HK-2 (cell line): ENCODE data around the gene RNLS.

Experiments used
- DNase-seq: peaks from one replicate; pipeline ENCODE4 v3.0.0-alpha.2; 2018; ENCODE audit not compliant: unreplicated experiment

Gene RNLS

DNA sequence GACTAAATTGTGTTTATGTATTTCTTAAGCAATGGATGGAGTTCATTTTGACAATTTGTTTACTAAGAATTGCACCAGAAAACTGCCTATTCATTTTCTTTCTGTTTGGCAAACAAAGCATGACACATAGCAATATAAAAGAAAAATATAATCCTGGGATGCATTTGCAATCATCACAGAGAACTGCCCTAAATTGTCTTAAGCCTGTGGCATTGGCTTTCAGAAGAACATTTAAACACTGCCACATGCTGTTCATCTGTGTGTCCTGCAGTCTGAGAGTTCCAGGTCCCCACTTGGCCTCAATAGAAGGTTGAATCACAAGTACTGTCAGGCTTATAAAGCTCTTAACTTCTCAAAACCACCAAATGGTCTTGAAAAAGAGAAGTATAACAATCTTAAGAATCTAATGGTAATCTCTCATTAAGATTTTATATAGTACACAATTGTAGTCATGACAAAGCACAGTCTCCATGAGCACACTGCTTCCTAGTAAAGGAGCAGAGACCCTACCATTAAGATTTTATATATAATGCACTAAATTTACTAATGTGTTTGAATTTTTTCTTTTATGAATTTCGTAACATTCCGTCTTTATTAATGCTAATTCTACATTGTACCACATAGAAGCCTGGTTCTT lies 29.9 kb downstream of the RNLS start:
- peak; percentile 14 for DNase-seq

DNA sequence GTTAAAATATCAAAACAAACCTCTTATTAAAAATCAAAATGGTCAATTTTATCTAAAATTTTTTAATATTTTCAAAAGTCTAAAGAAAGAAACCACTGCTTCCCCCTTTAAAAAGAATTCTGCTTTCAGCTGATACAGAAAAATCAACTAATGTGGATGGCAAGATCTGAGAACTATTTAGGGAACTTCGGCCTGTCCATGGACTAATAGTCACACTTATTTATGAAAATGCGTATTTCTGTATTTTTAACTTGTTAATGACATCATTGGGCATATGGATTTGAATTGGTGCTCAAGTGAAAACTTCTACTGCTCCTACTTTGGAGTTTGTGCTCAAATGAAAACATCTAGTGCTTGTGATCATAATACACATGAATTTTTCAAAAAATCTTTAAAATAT lies 31.9 kb downstream of the RNLS start:
- no peak for DNase-seq

DNA sequence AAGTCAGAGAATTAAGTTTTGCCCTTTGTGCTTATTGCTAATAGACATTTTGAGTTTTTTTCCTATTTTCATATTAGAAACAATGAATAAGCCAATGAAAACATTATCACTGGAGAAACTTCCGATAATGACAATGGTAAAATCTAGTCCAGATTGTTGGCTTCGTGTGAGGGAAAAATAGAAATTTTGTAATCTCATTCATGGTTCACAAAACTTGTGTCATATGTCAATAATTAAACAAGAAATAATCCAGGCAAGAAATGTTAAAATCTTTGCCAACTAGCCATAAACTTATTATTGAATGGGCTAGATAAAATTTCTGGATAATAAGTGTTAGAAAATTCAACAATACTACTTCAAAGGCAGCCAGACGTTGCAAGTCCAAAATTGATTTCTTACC lies 36.6 kb downstream of the RNLS start:
- DNase-seq, result no peak

DNA sequence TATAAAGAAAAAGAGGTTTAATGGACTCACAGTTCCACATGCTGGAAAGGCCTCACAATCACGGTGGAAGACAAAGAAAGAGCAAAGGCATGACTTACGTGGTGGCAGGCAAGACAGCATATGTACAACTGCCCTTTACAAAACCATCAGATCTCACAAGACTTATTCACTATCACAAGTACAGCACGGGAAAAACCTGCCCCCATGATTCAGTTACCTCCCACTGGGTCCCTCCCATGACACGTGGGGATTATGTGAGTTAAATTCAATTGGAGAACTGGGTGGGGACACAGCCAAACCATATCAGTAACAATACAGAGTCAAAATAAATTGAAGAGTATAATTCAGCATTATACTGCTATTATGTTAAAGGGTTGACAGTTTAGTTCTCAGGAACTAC lies 37.8 kb downstream of the RNLS start:
- no peak for DNase-seq

DNA sequence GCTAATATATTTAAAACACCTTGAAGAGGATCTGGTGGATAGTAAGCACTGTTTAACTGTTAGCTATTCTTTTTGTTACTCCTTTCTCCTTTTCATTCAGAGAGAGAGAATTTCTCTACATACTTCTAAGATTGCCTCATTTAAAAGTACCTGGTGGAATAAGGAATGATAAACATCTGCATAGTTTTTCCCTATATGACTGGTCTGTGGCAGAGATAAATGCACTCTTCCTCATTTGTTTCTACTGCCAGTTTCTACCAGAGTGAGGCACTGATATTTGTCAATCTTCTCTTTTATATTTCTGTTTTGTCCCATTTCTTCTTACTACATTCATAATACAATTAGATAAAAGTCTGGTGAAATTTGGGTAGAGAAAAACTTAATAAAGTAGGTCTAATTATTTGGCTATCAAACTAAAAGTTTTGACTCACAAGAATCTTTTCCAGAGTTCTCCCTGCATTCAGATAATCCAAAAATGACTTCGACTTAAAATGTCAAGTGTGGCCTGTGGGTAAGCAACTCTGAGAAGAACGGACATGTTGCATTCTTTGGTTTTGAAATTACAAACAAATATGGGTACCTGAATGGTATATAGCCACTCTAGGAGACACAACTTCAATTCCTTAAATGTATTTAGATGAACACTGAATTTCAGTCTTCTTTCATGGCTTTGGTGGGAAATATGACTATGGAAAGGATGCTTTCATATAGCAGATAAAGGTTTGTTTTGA lies 38.8 kb downstream of the RNLS start:
- no peak for DNase-seq

DNA sequence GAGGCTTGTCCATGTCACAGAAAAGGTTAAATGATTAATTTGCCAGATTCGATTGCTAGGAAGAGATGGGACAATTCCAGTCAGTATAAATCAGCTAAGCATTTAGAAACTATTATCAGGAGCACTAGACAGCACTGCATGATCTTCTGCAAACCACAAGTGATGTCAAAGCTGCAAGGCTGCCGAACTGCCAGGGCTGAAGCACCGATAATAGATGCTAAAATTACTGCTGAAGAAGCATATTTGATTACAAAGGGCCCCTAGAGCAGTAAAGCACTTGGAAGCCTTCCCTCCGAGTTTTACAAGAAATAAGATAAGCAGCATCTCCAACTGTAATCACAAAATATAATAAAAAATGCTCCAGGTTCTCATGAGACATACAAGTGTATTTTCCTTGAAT lies 40.6 kb downstream of the RNLS start:
- no peak for DNase-seq

DNA sequence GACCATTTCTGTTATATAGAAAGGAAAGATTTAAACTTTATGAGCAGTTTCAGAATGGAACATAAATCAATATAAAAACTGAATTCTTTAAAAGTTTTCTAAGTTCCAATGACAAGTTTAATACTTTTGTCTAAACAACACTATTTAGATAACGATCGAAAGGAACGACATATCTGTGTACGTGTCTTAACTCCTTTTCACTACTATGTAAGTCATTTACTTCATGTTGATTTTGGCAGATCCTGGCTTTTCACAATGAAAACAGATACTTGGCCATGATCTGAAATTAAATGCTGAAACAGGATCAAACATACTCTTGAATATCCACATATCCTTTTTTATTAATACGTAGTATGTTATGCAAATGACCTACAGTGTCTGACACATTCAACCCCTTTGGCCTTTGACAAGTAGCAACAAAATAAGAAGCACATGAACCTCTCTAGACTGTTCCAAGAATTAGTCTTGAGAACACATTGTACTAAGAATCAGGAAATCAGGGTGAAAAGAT lies 41.9 kb downstream of the RNLS start:
- no peak for DNase-seq

DNA sequence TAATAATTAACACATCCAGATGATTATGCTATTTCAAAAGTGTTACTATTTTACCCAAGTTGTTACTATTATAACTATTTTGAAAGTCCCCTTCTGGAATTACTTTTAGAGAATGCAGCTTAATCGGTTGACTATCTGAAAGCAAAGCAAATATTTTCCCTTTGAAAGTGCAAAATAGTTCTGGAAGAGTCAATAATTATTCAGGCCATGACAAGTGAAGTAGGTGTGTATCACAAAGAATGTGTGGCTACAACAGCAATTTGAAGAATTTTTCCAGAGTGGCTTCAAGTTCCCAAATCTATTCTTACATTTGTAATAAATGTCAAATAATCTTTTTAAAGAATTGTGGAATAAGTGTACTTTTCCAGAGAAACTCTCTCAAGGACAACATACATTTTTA lies 42.8 kb downstream of the RNLS start:
- DNase-seq, result no peak

DNA sequence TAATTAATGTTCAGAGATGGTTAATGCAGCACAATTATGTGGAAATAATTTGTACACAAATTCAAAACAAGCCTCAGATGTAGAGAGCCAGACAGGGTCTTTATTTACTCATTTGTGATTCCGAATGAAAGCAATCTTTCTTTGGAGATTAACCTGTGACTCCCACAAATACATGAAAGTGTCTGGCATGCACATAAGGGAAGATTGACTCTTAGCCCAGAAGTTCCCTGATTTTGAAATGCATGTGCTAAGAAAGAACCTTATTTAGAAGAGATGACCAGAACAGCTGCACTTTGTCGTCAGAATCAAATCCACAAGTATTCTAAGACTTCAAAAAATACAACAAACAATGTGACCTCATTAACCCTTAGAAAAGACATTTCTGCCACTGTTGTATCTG lies 45.1 kb downstream of the RNLS start:
- no peak for DNase-seq

DNA sequence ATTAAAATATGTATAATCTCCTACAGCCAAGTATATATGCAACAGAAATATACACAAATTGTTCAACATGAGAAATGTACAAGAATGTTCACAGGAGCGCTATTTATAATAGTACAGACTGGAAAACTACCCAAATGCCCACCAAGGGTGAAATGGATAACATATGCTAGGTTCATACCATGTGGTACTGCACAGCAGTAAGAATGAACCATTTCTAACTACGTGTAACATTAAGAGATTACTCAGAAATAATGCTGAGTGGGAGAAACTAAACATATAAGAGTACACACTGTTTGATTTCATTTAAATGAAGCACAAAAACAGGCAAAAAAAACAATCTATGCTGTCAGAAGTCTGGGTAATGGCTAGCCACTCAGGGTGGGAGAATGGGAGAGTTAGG lies 45.8 kb downstream of the RNLS start:
- no peak for DNase-seq

DNA sequence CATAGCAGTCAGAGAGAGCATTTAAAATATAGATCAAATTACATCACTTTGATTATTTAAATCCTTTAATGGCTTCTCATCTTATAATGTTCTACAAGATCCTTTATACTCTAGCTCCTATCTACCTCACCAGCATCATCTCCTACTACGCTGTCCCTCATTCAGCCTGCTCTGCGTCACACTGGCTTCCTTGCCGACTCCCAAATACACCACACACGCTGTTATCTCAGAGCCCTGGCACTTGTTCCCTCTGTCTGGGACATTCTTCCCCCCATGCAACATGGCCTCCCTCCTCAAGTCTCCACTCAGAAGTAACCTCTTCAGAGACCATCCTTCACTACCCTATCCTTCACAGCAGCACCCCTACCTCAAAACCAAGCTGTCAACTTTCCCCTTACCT lies 46.7 kb downstream of the RNLS start:
- DNase-seq, result no peak

DNA sequence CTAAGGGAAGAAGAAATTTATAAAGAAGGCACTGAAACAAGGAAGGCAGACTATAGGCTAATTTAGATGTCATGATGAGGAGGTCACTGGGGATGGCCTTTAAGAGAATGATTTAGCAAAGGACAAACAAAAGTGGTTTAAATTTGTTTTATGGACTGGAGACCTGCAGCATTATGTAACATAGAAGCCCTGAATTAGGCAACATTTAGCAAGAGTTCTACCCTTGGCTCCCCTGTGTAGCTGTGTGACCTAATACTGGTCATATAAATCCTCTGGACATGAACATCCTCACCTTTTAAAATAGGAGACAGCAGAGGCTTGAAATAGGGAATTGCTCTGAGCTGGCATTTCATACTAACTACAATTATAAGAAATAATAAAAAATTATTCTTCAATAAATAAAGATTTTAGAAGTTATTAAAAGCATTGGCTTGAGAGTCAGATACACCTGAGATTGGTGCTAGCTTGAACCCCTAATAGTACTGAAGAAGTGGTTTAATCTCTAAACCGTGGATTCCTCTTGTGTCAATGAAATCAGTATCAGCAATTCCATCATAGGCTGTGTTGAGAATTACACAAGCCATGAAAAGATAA lies 48.9 kb downstream of the RNLS start:
- DNase-seq, result no peak

DNA sequence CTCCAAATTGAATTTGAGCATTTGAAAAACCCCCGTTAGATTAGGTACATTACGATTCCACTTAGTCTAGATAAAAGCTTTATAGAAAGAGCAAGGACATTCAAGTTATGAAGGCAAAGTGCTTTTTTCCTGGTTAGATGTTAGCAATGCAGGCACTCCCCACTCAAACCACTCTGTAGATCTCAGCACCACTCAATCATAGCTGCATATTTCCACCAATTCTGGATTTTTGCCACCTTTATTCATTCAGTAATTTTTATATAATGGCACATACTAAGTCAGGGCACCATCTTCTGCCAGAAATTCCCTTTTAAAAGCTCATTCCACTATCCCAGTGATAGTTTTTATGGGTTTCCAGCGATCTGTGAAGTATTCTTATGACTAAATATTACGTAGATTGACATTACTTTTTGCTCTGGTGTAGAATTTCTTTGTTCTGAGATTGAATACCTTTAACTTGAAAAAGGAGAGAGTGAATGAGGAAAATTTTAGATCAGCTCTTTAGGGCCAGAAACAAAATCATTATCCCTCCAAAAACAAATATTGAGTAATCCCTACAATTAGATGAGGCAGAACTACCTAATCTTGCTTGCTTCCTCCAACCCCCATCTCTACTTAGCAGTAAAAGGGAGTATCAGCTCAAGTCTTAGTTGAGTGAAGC lies 51.6 kb downstream of the RNLS start:
- no peak for DNase-seq

DNA sequence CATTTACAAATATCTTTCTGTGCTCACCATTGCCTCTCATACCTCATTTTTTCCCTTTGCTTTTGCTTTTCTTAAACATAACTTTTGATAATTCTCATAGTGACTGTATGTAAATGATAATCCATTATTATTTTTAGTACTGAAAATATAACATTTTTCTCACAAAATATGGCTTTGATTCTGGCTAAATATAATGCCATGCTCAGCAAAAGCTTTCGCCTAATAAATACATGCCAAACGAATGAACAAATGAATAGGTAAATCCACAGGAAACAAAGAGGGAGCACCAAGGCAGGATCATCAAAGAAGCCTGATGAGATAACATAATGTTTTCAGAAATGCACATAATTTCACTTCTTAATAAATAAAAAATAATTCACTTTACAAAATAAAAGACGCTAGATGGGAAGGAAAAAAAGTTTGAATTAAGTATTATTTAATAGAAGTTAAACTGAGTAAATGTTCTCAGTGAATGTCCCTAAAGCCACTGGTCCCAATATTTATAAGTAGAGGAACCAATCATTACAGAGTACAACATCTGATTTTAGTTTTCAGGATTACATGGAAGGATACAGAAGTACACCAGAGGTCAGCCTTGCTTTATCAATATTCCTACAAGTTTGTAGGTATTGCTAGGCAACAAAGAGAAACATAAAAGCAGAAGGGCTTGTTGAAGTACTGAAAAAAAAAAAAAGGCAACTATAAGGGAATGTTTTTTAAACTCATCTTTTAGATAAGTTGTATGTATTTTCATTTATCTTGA lies 52.3 kb downstream of the RNLS start:
- no peak for DNase-seq

DNA sequence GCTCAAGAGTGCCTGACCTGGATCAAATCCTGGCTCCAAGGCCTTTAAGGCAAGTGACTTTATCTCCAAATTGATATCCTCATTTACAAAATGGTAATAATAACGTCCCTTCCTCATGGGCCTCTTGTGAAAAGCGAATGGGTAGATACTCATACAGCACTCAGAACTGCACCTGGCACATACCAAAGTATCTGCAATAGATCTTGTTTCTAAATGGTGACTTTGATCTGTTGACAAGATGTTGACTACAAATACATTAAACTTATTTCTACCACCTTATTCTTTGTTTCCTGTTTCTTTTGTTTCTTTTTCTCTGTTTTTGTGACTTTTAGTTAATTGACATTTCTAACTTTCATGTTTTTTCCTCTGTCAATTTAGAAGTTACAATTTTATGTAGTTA lies 53.0 kb downstream of the RNLS start:
- DNase-seq, result no peak

DNA sequence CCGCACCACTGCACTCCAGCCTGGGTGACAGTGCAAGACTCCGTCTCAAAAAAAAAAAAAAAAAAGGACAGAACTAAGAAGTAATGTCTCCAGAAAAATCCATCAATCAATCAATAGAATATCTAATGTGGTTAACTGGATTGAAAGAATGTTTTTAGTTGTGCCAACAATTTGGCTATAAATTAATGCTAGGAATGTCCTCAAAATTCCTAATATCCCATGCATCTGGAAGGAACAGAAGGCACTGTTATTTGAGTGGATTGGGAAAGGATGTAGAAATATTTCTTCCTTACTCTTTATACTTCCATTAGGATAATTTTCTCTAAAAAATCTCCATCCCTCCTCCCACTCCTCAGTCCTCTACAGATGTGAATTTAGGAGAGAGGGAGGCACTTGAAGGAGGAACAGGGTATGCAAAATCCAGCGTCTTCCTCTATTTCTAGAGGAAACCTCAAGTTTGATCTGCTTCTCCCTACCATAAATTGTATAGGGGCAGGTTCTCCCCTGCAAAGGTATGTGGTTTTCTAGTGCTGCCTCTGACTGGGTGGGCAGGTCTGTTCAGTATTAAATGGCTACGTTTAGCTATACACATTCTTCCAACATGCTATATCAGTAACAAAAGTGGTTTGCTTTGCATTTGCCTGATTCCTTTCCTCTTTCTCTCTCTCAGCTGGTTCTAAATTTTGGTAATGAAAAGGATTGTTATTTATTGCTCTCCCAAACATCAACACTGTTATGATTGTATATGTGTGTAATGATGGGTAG lies 54.1 kb downstream of the RNLS start:
- DNase-seq, result no peak

DNA sequence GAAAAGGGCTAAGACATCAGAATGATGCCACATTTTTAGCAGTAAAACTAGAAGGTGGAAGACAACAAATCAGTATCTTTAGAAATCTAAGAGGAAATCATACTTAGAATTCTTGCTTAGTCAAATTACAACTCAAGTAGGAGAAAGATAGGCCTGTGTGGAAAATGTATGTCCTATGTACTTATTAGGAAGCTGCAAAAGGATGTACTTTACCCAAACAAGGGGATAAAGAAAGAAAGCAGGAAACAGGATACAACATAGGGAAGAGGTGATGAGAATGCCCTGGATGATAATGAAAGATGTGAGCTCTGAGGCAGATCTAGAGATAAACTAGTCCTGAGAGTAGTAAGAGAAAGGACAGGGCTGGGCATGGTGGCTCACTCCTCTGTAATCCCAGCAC lies 54.9 kb downstream of the RNLS start:
- DNase-seq, result no peak

DNA sequence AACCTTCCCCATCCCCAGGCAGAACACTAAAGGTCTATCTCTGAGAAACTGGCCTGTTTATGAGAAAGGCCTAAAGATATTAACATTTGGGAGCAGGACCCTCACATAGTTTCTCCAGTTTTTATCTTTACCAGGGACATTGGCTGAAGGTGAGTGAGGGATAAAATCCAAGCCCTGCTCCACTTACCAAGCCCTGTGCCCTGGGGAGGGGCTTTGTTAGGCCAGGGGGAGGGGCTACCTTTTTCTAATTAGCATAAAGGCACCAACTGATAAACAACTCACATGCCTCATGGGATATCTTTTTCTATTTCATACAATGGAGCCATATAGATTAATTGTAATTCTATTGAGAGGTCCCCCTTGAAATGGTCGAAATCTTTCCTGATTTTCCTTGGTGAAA lies 55.9 kb downstream of the RNLS start:
- no peak for DNase-seq

DNA sequence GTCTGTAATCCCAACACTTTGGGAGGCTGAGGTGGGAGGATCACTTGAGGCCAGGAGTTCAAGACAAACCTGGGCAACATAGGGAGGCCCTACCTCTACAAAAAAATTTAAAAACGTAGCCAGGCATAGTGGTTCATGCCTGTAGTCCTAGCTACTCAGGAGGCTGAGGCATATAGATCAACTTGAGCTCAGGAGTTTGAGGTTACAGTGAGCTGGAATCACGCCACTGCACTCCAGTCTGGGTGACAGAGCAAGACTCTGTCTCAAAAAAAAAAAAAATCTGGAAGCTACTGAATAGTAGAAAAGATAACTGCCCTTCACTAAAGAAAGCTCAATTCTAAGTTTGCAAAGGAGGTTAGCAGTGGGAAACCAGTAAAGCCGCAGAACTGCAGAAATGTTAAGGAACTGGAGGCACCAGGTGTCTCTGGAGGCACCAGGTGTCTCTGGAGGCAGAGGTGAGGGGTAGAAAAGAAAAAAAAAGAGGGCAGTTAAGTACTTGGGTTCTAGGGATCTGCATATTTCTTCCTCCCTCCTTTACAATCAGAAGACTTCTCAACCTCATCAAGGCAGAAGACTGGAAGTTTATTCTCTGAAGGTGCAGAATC lies 56.5 kb downstream of the RNLS start:
- DNase-seq, result no peak

DNA sequence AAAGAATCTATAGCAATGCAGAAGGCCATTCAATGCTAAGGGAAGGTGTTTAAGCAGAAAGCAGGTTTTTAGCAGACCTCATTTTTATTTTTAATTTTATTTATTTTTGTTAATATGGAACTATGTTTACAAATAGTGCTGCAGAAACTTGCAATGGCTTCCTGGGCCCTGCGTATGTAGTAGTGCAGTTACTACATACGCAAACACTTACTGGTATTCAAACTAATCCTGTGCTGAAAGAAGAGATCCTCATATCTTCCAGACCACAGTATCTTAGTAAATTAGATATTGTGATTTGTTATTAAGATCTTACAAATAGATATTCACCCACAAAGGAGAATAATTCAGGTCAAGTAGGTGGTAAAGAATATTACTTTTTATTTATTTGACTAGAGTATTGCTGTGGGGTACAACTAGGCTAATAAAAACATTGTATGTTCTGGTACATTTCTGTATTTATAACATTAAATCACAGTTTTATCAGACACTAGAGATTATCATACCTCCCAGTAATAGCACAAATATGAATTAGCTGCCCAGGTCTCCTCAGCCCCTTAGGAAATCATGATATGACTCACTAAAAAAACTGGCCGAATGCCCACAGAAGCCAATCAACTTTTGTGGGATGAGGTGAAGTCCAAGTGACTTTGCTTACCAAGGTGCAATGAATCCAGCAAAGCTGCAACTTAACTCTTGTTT lies 57.6 kb downstream of the RNLS start:
- peak; percentile 29 for DNase-seq
